Duodenal mucosa (tissue), 2 donors: Measurements from ENCODE around the gene RASSF4.

ENCODE experiments used
- H3K27ac ChIP-seq: one replicate; pipeline ENCODE4 v1.7.0; 2013; ENCODE audit warnings: low read depth, low read length
- H3K27me3 ChIP-seq, 2 donors: one replicate each; pipeline ENCODE4 v1.7.0; 2013; ENCODE audit warnings: low read length in 2 of 2, control low read depth in 1 of 2; ENCODE audit not compliant: insufficient read depth in 2 of 2, control insufficient read depth in 1 of 2
- H3K36me3 ChIP-seq, 2 donors: one replicate each; pipeline ENCODE4 v1.7.0; 2013; ENCODE audit warnings: low read length in 2 of 2, control low read depth in 1 of 2; ENCODE audit not compliant: insufficient read depth in 2 of 2, control insufficient read depth in 1 of 2
- H3K4me1 ChIP-seq, 2 donors: one replicate each; pipeline ENCODE4 v1.7.0; 2013; ENCODE audit warnings: low read length in 2 of 2, control low read depth in 1 of 2; ENCODE audit not compliant: insufficient read depth in 2 of 2, control insufficient read depth in 1 of 2
- H3K4me3 ChIP-seq, 2 donors: one replicate each; pipeline ENCODE4 v1.7.0; 2013; ENCODE audit warnings: low read length in 2 of 2, low read depth in 1 of 2
- H3K9ac ChIP-seq, 2 donors: one replicate each; pipeline ENCODE4 v1.7.0; 2013; ENCODE audit warnings: low read length in 2 of 2, low read depth in 1 of 2
- H3K9me3 ChIP-seq, 2 donors: one replicate each; pipeline ENCODE4 v1.7.0; 2013; ENCODE audit warnings: low read length in 2 of 2, control low read depth in 1 of 2; ENCODE audit not compliant: control insufficient read depth in 1 of 2

RASSF4 gene

GRCh38 chr10:44980309-44981171, 20.9 kb downstream of the RASSF4 start:
- no peaks in the 10 kb centered on the region for H3K9me3 ChIP-seq
- no peak overlapping the region for H3K9ac ChIP-seq
- H3K27me3 ChIP-seq, result no peaks in the 10 kb centered on the region
- H3K4me1 ChIP-seq, result peaks cover 49 to 54% of the 10 kb centered on the region in 2 donors
- H3K4me3 ChIP-seq, result no peak overlapping the region
- peak overlapping the region; percentile 14 for H3K27ac ChIP-seq
- H3K36me3 ChIP-seq, result peaks cover 9 to 32% of the 10 kb centered on the region in 2 donors

GRCh38 chr10:44981172-44982113, 21.8 kb downstream of the RASSF4 start:
- Histone ChIP-seq H3K4me3 (no peak overlapping the region), H3K36me3 (peaks cover 10 to 38% of the 10 kb centered on the region in 2 donors), H3K27me3 (no peaks in the 10 kb centered on the region), H3K4me1 (peaks cover 45 to 47% of the 10 kb centered on the region in 2 donors), H3K9me3 (no peaks in the 10 kb centered on the region), H3K9ac (no peak overlapping the region), H3K27ac (peak overlapping the region; percentile 69)

GRCh38 chr10:44982114-44982460, 22.5 kb downstream of the RASSF4 start:
- peaks cover 10 to 41% of the 10 kb centered on the region in 2 donors for H3K36me3 ChIP-seq

GRCh38 chr10:44982496-44982895, 22.9 kb downstream of the RASSF4 start:
- H3K4me3 ChIP-seq, result no peak overlapping the region
- H3K36me3 ChIP-seq, result peaks cover 10 to 44% of the 10 kb centered on the region in 2 donors
- peak overlapping the region; percentile 69 for H3K27ac ChIP-seq
- no peaks in the 10 kb centered on the region for H3K9me3 ChIP-seq
- peaks cover 35 to 38% of the 10 kb centered on the region in 2 donors for H3K4me1 ChIP-seq
- no peaks in the 10 kb centered on the region for H3K27me3 ChIP-seq
- H3K9ac ChIP-seq, result no peak overlapping the region

More at GRCh38 chr10:44982114-44982460, 22.5 kb downstream of the RASSF4 start:
- Histone ChIP-seq H3K4me3 (no peak overlapping the region), H3K4me1 (peaks cover 38 to 41% of the 10 kb centered on the region in 2 donors), H3K9me3 (no peaks in the 10 kb centered on the region), H3K27me3 (no peaks in the 10 kb centered on the region), H3K9ac (no peak overlapping the region), H3K27ac (peak overlapping the region; percentile 69)

GRCh38 chr10:44983066-44983894, 23.7 kb downstream of the RASSF4 start:
- no peak overlapping the region for H3K27ac ChIP-seq
- H3K36me3 ChIP-seq, result peaks cover 10 to 51% of the 10 kb centered on the region in 2 donors
- no peak overlapping the region for H3K9ac ChIP-seq
- no peaks in the 10 kb centered on the region for H3K27me3 ChIP-seq
- no peaks in the 10 kb centered on the region for H3K9me3 ChIP-seq
- H3K4me1 ChIP-seq, result peaks cover 27 to 31% of the 10 kb centered on the region in 2 donors
- H3K4me3 ChIP-seq, result no peak overlapping the region

- H3K36me3 ChIP-seq, result peaks cover 10 to 56% of the 10 kb centered on the region in 2 donors
These were observed 24.3 kb downstream of the RASSF4 start for GRCh38 chr10:44983895-44984278.

GRCh38 chr10:44984671-44985101, 25.1 kb downstream of the RASSF4 start:
- Histone ChIP-seq H3K9ac (no peak overlapping the region), H3K9me3 (no peaks in the 10 kb centered on the region), H3K36me3 (peaks cover 12 to 61% of the 10 kb centered on the region in 2 donors), H3K4me3 (no peak overlapping the region), H3K27ac (no peak overlapping the region), H3K4me1 (peaks cover 13 to 17% of the 10 kb centered on the region in 2 donors), H3K27me3 (no peaks in the 10 kb centered on the region)

More at GRCh38 chr10:44983895-44984278, 24.3 kb downstream of the RASSF4 start:
- no peaks in the 10 kb centered on the region for H3K9me3 ChIP-seq
- no peak overlapping the region for H3K4me3 ChIP-seq
- no peaks in the 10 kb centered on the region for H3K27me3 ChIP-seq
- H3K9ac ChIP-seq, result no peak overlapping the region
- H3K27ac ChIP-seq, result no peak overlapping the region
- H3K4me1 ChIP-seq, result peaks cover 21 to 25% of the 10 kb centered on the region in 2 donors

GRCh38 chr10:44985175-44985681, 25.6 kb downstream of the RASSF4 start:
- Histone ChIP-seq H3K4me3 (no peak overlapping the region), H3K4me1 (peaks cover 10 to 14% of the 10 kb centered on the region in 2 donors), H3K9ac (no peak overlapping the region), H3K36me3 (peaks cover 13 to 66% of the 10 kb centered on the region in 2 donors), H3K27ac (no peak overlapping the region), H3K27me3 (no peaks in the 10 kb centered on the region), H3K9me3 (no peaks in the 10 kb centered on the region)

GRCh38 chr10:44986179-44986578, 26.6 kb downstream of the RASSF4 start:
- H3K9ac ChIP-seq, result no peak overlapping the region
- H3K27ac ChIP-seq, result no peak overlapping the region
- no peaks in the 10 kb centered on the region for H3K9me3 ChIP-seq
- peaks cover under 1 to 5% of the 10 kb centered on the region in 2 donors for H3K4me1 ChIP-seq
- H3K27me3 ChIP-seq, result no peaks in the 10 kb centered on the region
- H3K36me3 ChIP-seq, result peaks cover 14 to 70% of the 10 kb centered on the region in 2 donors
- no peak overlapping the region for H3K4me3 ChIP-seq
